WTC11 (cell line): ENCODE results near the gene CHKA. TPM values are rescaled to one million over a fixed set of nuclear protein-coding genes. Genes with fewer than 3 reads are reported as not detected.

Experiments used
- ATAC-seq: fragments of 200-7000 bp; cut with Tn5 transposase; 2 replicates; pipeline ENCODE4 v1.10.0; 2021; ENCODE audit warnings: mild to moderate bottlenecking, moderate library complexity
- CTCF ChIA-PET: fragments of 300-600 bp; sonication (Branson Sonifier 250); formaldehyde crosslinking; loops from one replicate; lab custom pipeline; 2021; ENCODE audit warnings: antibody characterized with exemption; lab: Charles Lee
- POLR2A ChIA-PET: fragments of 350-600 bp; sonication (Branson Sonifier 250); formaldehyde crosslinking; loops from one replicate; lab custom pipeline; 2021; ENCODE audit warnings: antibody characterized with exemption; lab: Charles Lee
- DNase-seq: peaks from one replicate; pipeline ENCODE4 v3.0.0; 2021; ENCODE audit warnings: low spot score
- H3K27ac Mint-ChIP-seq: 2 replicates; pipeline ENCODE4 v1.8.0; 2021; ENCODE audit warnings: mixed read lengths
- H3K27me3 Mint-ChIP-seq: 2 replicates; pipeline ENCODE4 v1.8.0; 2021; ENCODE audit warnings: low read depth, mild to moderate bottlenecking, moderate library complexity, mixed read lengths
- H3K36me3 Mint-ChIP-seq: 2 replicates; pipeline ENCODE4 v1.8.0; 2021; ENCODE audit warnings: mixed read lengths
- H3K4me1 Mint-ChIP-seq: 2 replicates; pipeline ENCODE4 v1.8.0; 2022; ENCODE audit warnings: mixed read lengths
- H3K4me3 Mint-ChIP-seq: 2 replicates; pipeline ENCODE4 v1.8.0; 2021; ENCODE audit warnings: mild to moderate bottlenecking, moderate library complexity, mixed read lengths
- H3K9me3 Mint-ChIP-seq: 2 replicates; pipeline ENCODE4 v1.8.0; 2021; ENCODE audit warnings: mixed read lengths
- AR ChIP-seq: fragments of 250-450 bp; sonication (Bioruptor Pico); IDR thresholded peaks from 2 replicates; pipeline ENCODE4 v1.9.0; 2021; ENCODE audit warnings: mild to moderate bottlenecking
- CREB1 ChIP-seq: sonication (generic); formaldehyde crosslinking; IDR thresholded peaks from 2 replicates; pipeline ENCODE4 v1.8.0; 2023; ENCODE audit warnings: mild to moderate bottlenecking, missing genetic modification reagents
- CTCF ChIP-seq: fragments of 200-600 bp; IDR thresholded peaks from 2 replicates; pipeline ENCODE4 v1.8.0; 2022; ENCODE audit warnings: antibody characterized with exemption
- E2F1 ChIP-seq: sonication (generic); formaldehyde crosslinking; IDR thresholded peaks from 2 replicates; pipeline ENCODE4 v1.8.0; 2022; ENCODE audit warnings: mild to moderate bottlenecking, missing genetic modification reagents
- ETV6 ChIP-seq: sonication (generic); formaldehyde crosslinking; IDR thresholded peaks from 2 replicates; pipeline ENCODE4 v1.8.1; 2022; ENCODE audit warnings: mild to moderate bottlenecking, missing genetic modification reagents
- FOXJ3 ChIP-seq: sonication (generic); formaldehyde crosslinking; IDR thresholded peaks from 2 replicates; pipeline ENCODE4 v1.9.0; 2021; ENCODE audit warnings: missing genetic modification reagents, mild to moderate bottlenecking, borderline replicate concordance
- GABPB1 ChIP-seq: sonication (generic); formaldehyde crosslinking; IDR thresholded peaks from 2 replicates; pipeline ENCODE4 v1.8.1; 2023; ENCODE audit warnings: mild to moderate bottlenecking, missing genetic modification reagents
- HMGA2 ChIP-seq: fragments of 250-450 bp; sonication (Bioruptor Pico); IDR thresholded peaks from 2 replicates; pipeline ENCODE4 v1.4.0; 2021; ENCODE audit warnings: mild to moderate bottlenecking, moderate library complexity
- IRF1 ChIP-seq: sonication (generic); formaldehyde crosslinking; IDR thresholded peaks from 2 replicates; pipeline ENCODE4 v1.8.0; 2023; ENCODE audit warnings: missing genetic modification reagents
- MXD4 ChIP-seq: fragments of 250-450 bp; sonication (Bioruptor Pico); IDR thresholded peaks from 2 replicates; pipeline ENCODE4 v1.8.0; 2021; ENCODE audit warnings: mild to moderate bottlenecking, moderate library complexity, borderline replicate concordance
- NFATC4 ChIP-seq: fragments of 250-450 bp; sonication (Bioruptor Pico); IDR thresholded peaks from 2 replicates; pipeline ENCODE4 v1.9.0; 2021; ENCODE audit warnings: mild to moderate bottlenecking
- OVOL2 ChIP-seq: fragments of 250-450 bp; sonication (Bioruptor Pico); IDR thresholded peaks from 2 replicates; pipeline ENCODE4 v1.9.0; 2021; ENCODE audit warnings: mild to moderate bottlenecking, borderline replicate concordance
- PRDM15 ChIP-seq: sonication (generic); formaldehyde crosslinking; IDR thresholded peaks from 2 replicates; pipeline ENCODE4 v1.8.0; 2022; ENCODE audit warnings: missing genetic modification reagents
- SMAD4 ChIP-seq: sonication (generic); formaldehyde crosslinking; IDR thresholded peaks from 2 replicates; pipeline ENCODE4 v1.8.0; 2022; ENCODE audit warnings: mild to moderate bottlenecking, missing genetic modification reagents
- TEAD4 ChIP-seq: sonication (generic); formaldehyde crosslinking; IDR thresholded peaks from 2 replicates; pipeline ENCODE4 v1.8.0; 2022; ENCODE audit warnings: mild to moderate bottlenecking, missing genetic modification reagents
- USF1 ChIP-seq: sonication (generic); formaldehyde crosslinking; IDR thresholded peaks from 2 replicates; pipeline ENCODE4 v1.8.0; 2022; ENCODE audit warnings: mild to moderate bottlenecking, missing genetic modification reagents
- USF2 ChIP-seq: sonication (generic); formaldehyde crosslinking; IDR thresholded peaks from 2 replicates; pipeline ENCODE4 v1.8.1; 2023; ENCODE audit warnings: mild to moderate bottlenecking, missing genetic modification reagents, moderate library complexity
- ZNF121 ChIP-seq: sonication (generic); formaldehyde crosslinking; IDR thresholded peaks from 2 replicates; pipeline ENCODE4 v1.8.0; 2023; ENCODE audit warnings: missing genetic modification reagents
- ZNF317 ChIP-seq: sonication (generic); formaldehyde crosslinking; IDR thresholded peaks from 2 replicates; pipeline ENCODE4 v1.8.1; 2023; ENCODE audit warnings: low read depth, mild to moderate bottlenecking, moderate library complexity, missing genetic modification reagents, borderline replicate concordance
- ZNF396 ChIP-seq: fragments of 250-450 bp; sonication (Bioruptor Pico); IDR thresholded peaks from 2 replicates; pipeline ENCODE4 v1.8.0; 2021; ENCODE audit warnings: mild to moderate bottlenecking, moderate library complexity, borderline replicate concordance
- total RNA-seq: library from RNA; stranded (reverse); gene quantifications from 3 replicates; pipeline ENCODE4 v1.2.3, GENCODE V29; 2021

Gene CHKA
- total RNA-seq, 1 experiment from 2014 or later = 76.1 TPM

GRCh38 chr11:68125164-68125563 lies 4.0 kb upstream of the CHKA start:
- ChIA-PET CTCF (interaction anchor here (0.6 to 0.7 kb wide), 2 partner anchors 79 to 95 kb away, joined by 4 to 7 read pairs; no protein-coding TSS in a partner anchor), POLR2A (no interaction called here)
- H3K4me3 Mint-ChIP-seq = no peak overlapping the region
- H3K36me3 Mint-ChIP-seq = peaks cover 7% of the 10 kb centered on the region
- peaks cover 69% of the 10 kb centered on the region for H3K4me1 Mint-ChIP-seq
- no peak for TF ChIP-seq TEAD4 (CRISPR knock-in tag)
- TF ChIP-seq CTCF = no peak
- no peak for TF ChIP-seq AR
- ATAC-seq (no peak), DNase-seq (no peak)
- H3K27ac Mint-ChIP-seq = peak overlapping the region; percentile 57; the same call in 1 of the 2 replicates
- peaks cover 8% of the 10 kb centered on the region for H3K9me3 Mint-ChIP-seq
- H3K27me3 Mint-ChIP-seq = peaks cover 4% of the 10 kb centered on the region; the same call in 1 of the 2 replicates

- ATAC-seq = no peak
- CTCF ChIA-PET = no interaction called here
- peak overlapping the region; percentile 47 for H3K4me3 Mint-ChIP-seq
- no peak for TF ChIP-seq GABPB1 (CRISPR knock-in tag)
- TF ChIP-seq OVOL2 (CRISPR knock-in tag) = no peak
- no peak for TF ChIP-seq HMGA2 (CRISPR knock-in tag)
- no peak for TF ChIP-seq ZNF121 (CRISPR knock-in tag)
- TF ChIP-seq NFATC4 (CRISPR knock-in tag) = no peak
- no peak for TF ChIP-seq ETV6 (CRISPR knock-in tag)
- TF ChIP-seq USF2 (CRISPR knock-in tag) = no peak
- TF ChIP-seq E2F1 (CRISPR knock-in tag) = no peak
- no peak for TF ChIP-seq CTCF
- no peak for TF ChIP-seq TEAD4 (CRISPR knock-in tag)
- no peak for TF ChIP-seq USF1 (CRISPR knock-in tag)
- TF ChIP-seq IRF1 = no peak
- TF ChIP-seq CREB1 (CRISPR knock-in tag) = no peak
- no peak for TF ChIP-seq MXD4 (CRISPR knock-in tag)
- TF ChIP-seq PRDM15 (CRISPR knock-in tag) = no peak
- no peak for TF ChIP-seq SMAD4 (CRISPR knock-in tag)
- no peak for TF ChIP-seq FOXJ3 (CRISPR knock-in tag)
- no peak for TF ChIP-seq ZNF317 (CRISPR knock-in tag)
- no peak for TF ChIP-seq ZNF396 (CRISPR knock-in tag)
Measured at GRCh38 chr11:68122936-68123539, 1.9 kb upstream of the CHKA start.

More at GRCh38 chr11:68122936-68123539, 1.9 kb upstream of the CHKA start:
- no peaks in the 10 kb centered on the region for H3K9me3 Mint-ChIP-seq
- H3K4me1 Mint-ChIP-seq = peaks cover 73% of the 10 kb centered on the region
- no peaks in the 10 kb centered on the region for H3K27me3 Mint-ChIP-seq
- H3K27ac Mint-ChIP-seq = peak overlapping the region; percentile 94
- POLR2A ChIA-PET = interaction anchor here (0.6 to 0.7 kb wide), 2 partner anchors 42 to 149 kb away, joined by 3 to 4 read pairs; partner anchors contain the start of gene C11orf24
- no peak for DNase-seq
- peaks cover 8% of the 10 kb centered on the region for H3K36me3 Mint-ChIP-seq
